Measurements from ENCODE around the gene LRMDA.

DNA sequence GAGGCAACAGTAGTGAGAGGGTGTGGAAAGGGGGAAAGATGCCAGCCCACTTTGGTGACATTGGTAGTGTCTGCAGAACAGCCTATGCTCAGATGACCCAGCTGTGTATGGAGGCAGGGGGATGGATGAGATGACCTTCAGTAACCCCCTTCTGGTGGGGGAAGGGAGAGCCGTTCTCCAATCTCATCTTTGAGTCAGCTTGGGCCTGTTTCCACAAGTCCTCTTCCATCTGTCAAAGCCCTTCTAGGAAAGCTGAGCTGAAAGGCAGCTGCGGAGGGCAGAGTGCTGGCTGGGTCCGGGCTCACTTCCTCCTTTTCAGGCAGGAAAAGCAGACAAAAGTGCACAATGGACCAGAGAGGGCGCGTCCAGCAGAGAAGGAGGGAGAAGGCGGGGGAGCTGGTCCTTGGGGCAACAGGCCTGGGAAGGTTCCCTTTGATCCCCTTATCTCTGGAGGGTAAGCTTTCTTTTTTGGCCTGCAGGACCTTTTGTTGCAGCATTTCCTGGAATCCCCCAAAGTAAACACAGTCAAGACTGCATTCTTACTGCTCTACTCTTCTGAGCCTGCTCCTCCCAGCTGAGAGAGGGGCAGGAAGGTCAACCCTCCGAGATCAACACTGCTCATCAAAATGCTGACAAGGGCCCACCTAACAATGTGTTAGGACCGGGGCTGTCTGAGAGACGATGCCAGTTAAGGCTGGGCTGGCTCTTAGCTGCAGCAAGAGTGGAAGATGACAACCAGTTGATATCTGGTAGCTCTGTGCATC, 1.2 kb upstream of the LRMDA start:
- TF ChIP-seq, protein P1, sequence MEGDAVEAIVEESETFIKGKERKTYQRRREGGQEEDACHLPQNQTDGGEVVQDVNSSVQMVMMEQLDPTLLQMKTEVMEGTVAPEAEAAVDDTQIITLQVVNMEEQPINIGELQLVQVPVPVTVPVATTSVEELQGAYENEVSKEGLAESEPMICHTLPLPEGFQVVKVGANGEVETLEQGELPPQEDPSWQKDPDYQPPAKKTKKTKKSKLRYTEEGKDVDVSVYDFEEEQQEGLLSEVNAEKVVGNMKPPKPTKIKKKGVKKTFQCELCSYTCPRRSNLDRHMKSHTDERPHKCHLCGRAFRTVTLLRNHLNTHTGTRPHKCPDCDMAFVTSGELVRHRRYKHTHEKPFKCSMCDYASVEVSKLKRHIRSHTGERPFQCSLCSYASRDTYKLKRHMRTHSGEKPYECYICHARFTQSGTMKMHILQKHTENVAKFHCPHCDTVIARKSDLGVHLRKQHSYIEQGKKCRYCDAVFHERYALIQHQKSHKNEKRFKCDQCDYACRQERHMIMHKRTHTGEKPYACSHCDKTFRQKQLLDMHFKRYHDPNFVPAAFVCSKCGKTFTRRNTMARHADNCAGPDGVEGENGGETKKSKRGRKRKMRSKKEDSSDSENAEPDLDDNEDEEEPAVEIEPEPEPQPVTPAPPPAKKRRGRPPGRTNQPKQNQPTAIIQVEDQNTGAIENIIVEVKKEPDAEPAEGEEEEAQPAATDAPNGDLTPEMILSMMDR (IDR thresholded peaks at IDR 0.05): no peak
- TF ChIP-seq POLR2A (IDR thresholded peaks at IDR 0.05): no peak
